Measurements from ENCODE around the gene SIGMAR1.

- TF ChIP-seq CTCF (conservative IDR thresholded peaks at IDR 0.05; ENCODE audit: low read depth, low read length), result peak; percentile 99
- no peak for TF ChIP-seq BHLHE40 (IDR thresholded peaks at IDR 0.05; ENCODE audit: low read depth, low read length)
- no peak for TF ChIP-seq USF2 (IDR thresholded peaks at IDR 0.05; ENCODE audit: low read depth, low read length)
- TF ChIP-seq NFE2L2 (IDR thresholded peaks at IDR 0.05; ENCODE audit: low read depth, low read length), result no peak
- no peak for TF ChIP-seq POLR2A (IDR thresholded peaks at IDR 0.05; ENCODE audit: low read depth, low read length)
- TF ChIP-seq MAFK (IDR thresholded peaks at IDR 0.05; ENCODE audit: low read depth, low read length), result no peak
- no peak for TF ChIP-seq CEBPB (IDR thresholded peaks at IDR 0.05; ENCODE audit: low read depth, low read length)
- no peak for TF ChIP-seq MXI1 (IDR thresholded peaks at IDR 0.05; ENCODE audit: borderline replicate concordance, low read depth, low read length)
- no peak for TF ChIP-seq FOS (IDR thresholded peaks at IDR 0.05; ENCODE audit: low read depth, low read length)
- peak; percentile 61 for TF ChIP-seq SMC3 (IDR thresholded peaks at IDR 0.05; ENCODE audit: low read depth, low read length)
These were observed 26.9 kb upstream of the SIGMAR1 start for GRCh38 chr9:34664281-34665066.

Data from IMR-90 (cell line).